DMS153 (cell line): ENCODE results near the gene CPA4.
A peak's percentile ranks its signal among the peaks of the same experiment; 100 is the strongest.
"Not testable (repeated sequence)": the region's sequence is repeated elsewhere in the genome, so short reads cannot be mapped to it uniquely, and the experiment has no call there.

Experiments
- DNase-seq: peaks from one replicate; lab custom pipeline; 2025; lab: John Stamatoyannopoulos, UW

CPA4 gene

GRCh38 chr7:130292682-130293257 is at the start of gene CPA4:
CPA4 (plus strand) TSS chr7:130293161; CDS start chr7:130293181, 20 bp downstream.
- DNase-seq, result no peak

- not testable (repeated sequence) for DNase-seq
Measured at GRCh38 chr7:130243486-130243885, 49.5 kb upstream of the CPA4 start.

- not testable (repeated sequence) for DNase-seq
Measured at GRCh38 chr7:130246491-130246890, 46.5 kb upstream of the CPA4 start.

- DNase-seq, result not testable (repeated sequence)
Measured at GRCh38 chr7:130248842-130249241, 44.1 kb upstream of the CPA4 start.

GRCh38 chr7:130249626-130250025 is 43.3 kb upstream of the CPA4 start:
- DNase-seq, result not testable (repeated sequence)

GRCh38 chr7:130254555-130254954 is 38.4 kb upstream of the CPA4 start:
- DNase-seq, result peak; percentile 39

- DNase-seq, result no peak
Measured at GRCh38 chr7:130256704-130257103, 36.3 kb upstream of the CPA4 start.

GRCh38 chr7:130258494-130259078 is 34.4 kb upstream of the CPA4 start:
- DNase-seq, result no peak

- DNase-seq, result no peak
Measured at GRCh38 chr7:130262448-130262847, 30.5 kb upstream of the CPA4 start.

- no peak for DNase-seq
Measured at GRCh38 chr7:130263130-130263529, 29.8 kb upstream of the CPA4 start.

- no peak for DNase-seq
Measured at GRCh38 chr7:130266258-130266960, 26.6 kb upstream of the CPA4 start, which contains the start of gene CPA2. CPA2 (plus strand) TSS chr7:130266863; CDS start chr7:130266882, 19 bp downstream.

- DNase-seq, result no peak
Measured at GRCh38 chr7:130266961-130267321, 26.0 kb upstream of the CPA4 start.

- peak; percentile 62 for DNase-seq
Measured at GRCh38 chr7:130268463-130269317, 24.3 kb upstream of the CPA4 start.

- DNase-seq, result no peak
Measured at GRCh38 chr7:130269318-130269694, 23.7 kb upstream of the CPA4 start.

- DNase-seq, result peak; percentile 38
Measured at GRCh38 chr7:130270947-130271800, 21.8 kb upstream of the CPA4 start.

- DNase-seq, result peak; percentile 63
Measured at GRCh38 chr7:130272381-130273080, 20.4 kb upstream of the CPA4 start.

GRCh38 chr7:130273081-130273932 is 19.7 kb upstream of the CPA4 start:
- peak; percentile 95 for DNase-seq

GRCh38 chr7:130273933-130274255 is 19.1 kb upstream of the CPA4 start:
- DNase-seq, result peak; percentile 66

- no peak for DNase-seq
Measured at GRCh38 chr7:130274296-130274695, 18.7 kb upstream of the CPA4 start.

- DNase-seq, result peak; percentile 55
Measured at GRCh38 chr7:130274983-130275591, 17.9 kb upstream of the CPA4 start.
